Peyer's patch (tissue), 4 donors: ENCODE data around the gene ADK.

Experiments used
- CTCF ChIP-seq, 6 experiments: fragments of 450-650 bp in 4 of 6; fragments of 200-600 bp in 2 of 6; sonication (generic) in 1 of 6; IDR thresholded peaks; one replicate each; pipeline ENCODE4 v1.5.1; 2017 to 2019; ENCODE audit warnings: antibody characterized with exemption in 6 of 6, mild to moderate bottlenecking in 3 of 6, moderate library complexity in 1 of 6
- POLR2A ChIP-seq, 2 donors: fragments of 450-650 bp; IDR thresholded peaks; one replicate each; pipeline ENCODE4 v1.5.1; 2017; ENCODE audit warnings: antibody characterized with exemption in 2 of 2, mild to moderate bottlenecking in 2 of 2, moderate library complexity in 2 of 2

GRCh38 chr10:74450602-74451001 is 299.6 kb downstream of the ADK start:
- no peak for TF ChIP-seq CTCF (IDR thresholded peaks at IDR 0.05)
- no peak for TF ChIP-seq POLR2A (IDR thresholded peaks at IDR 0.05)
